GM12872 (cell line): ENCODE results near the gene NRXN3.

Experiments used
- CTCF ChIP-seq: IDR thresholded peaks from 3 replicates; pipeline ENCODE4 v1.5.1; 2011; ENCODE audit warnings: low read depth, mild to moderate bottlenecking, low read length, moderate library complexity; ENCODE audit not compliant: insufficient read depth

The NRXN3 gene

GRCh38 chr14:78667141-78667540, 497.0 kb downstream of the NRXN3 start:
- no peak for TF ChIP-seq CTCF

GRCh38 chr14:78673845-78674244, 503.7 kb downstream of the NRXN3 start:
- TF ChIP-seq CTCF, result peak; percentile 14; the same call in 1 of the 3 replicates

- no peak for TF ChIP-seq CTCF
Observed at GRCh38 chr14:78674820-78675219, 504.6 kb downstream of the NRXN3 start.

- no peak for TF ChIP-seq CTCF
Observed at GRCh38 chr14:78683206-78683605, 513.0 kb downstream of the NRXN3 start.

- TF ChIP-seq CTCF, result no peak
Observed at GRCh38 chr14:78683981-78684380, 513.8 kb downstream of the NRXN3 start.

- no peak for TF ChIP-seq CTCF
Observed at GRCh38 chr14:78688503-78688902, 518.3 kb downstream of the NRXN3 start.

- TF ChIP-seq CTCF, result no peak
Observed at GRCh38 chr14:78690836-78691235, 520.7 kb downstream of the NRXN3 start.

GRCh38 chr14:78697341-78697740, 527.2 kb downstream of the NRXN3 start:
- TF ChIP-seq CTCF, result peak; percentile 51
